HG03520 (cell line): Measurements from ENCODE around the gene FANK1.

Source experiments
- ATAC-seq: cut with Tn5 transposase; IDR thresholded peaks from one replicate; pipeline ENCODE4 v1.9.1; 2021; ENCODE audit warnings: mild to moderate bottlenecking, moderate library complexity; ENCODE audit not compliant: unreplicated experiment

The FANK1 gene

DNA sequence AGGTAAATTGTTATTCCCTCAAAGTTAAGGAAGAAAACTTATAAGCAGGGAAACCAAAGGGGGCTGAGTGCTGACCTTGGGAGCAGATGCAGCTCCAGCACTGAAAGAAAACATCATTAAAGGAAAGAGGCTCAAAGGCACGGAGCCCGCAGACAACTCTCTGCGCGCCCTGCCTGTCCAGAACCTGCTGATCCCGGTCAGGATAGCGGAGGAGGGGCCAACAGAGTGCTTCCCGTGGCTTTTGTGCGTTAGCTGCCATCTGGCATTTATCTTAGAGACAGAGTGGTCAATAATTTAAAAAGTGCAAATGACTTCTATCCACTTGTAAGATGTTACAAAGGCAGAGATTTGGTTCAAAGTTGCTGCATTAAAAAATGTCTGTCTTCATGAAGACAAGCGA, 162.1 kb downstream of the FANK1 start:
- ATAC-seq, result no peak
